Neuronal stem cell (in vitro differentiated cells): ENCODE results near the gene BLACAT1.
A peak's percentile ranks its signal among the peaks of the same experiment; 100 is the strongest.
"Not testable (repeated sequence)": the region's sequence is repeated elsewhere in the genome, so short reads cannot be mapped to it uniquely, and the experiment has no call there.

Source experiments
- DNase-seq: peaks from one replicate; pipeline ENCODE4 v3.0.0-alpha.2; 2013; ENCODE audit warnings: low spot score
- H2AFZ ChIP-seq: one replicate; pipeline ENCODE4 v1.6.1; 2013; ENCODE audit warnings: mild to moderate bottlenecking, low read length, inconsistent platforms
- H2AK5ac ChIP-seq: 2 replicates; pipeline ENCODE4 v1.6.1; 2013; ENCODE audit warnings: low read depth, mild to moderate bottlenecking, inconsistent platforms, low read length, moderate library complexity, mixed read lengths
- H2BK120ac ChIP-seq: 2 replicates; pipeline ENCODE4 v1.6.1; 2013; ENCODE audit warnings: low read depth, mild to moderate bottlenecking, inconsistent platforms, low read length, moderate library complexity, mixed read lengths
- H2BK12ac ChIP-seq: one replicate; pipeline ENCODE4 v1.6.1; 2013; ENCODE audit warnings: low read length, inconsistent platforms
- H2BK15ac ChIP-seq: 2 replicates; pipeline ENCODE4 v1.6.1; 2013; ENCODE audit warnings: mild to moderate bottlenecking, low read length, inconsistent platforms, mixed read lengths
- H2BK5ac ChIP-seq: one replicate; pipeline ENCODE4 v1.6.1; 2013; ENCODE audit warnings: inconsistent platforms, mild to moderate bottlenecking, low read length, moderate library complexity
- H3K14ac ChIP-seq: one replicate; pipeline ENCODE4 v1.6.1; 2013; ENCODE audit warnings: low read length, inconsistent platforms
- H3K18ac ChIP-seq: 2 replicates; pipeline ENCODE4 v1.6.1; 2013; ENCODE audit warnings: low read length, inconsistent platforms
- H3K23ac ChIP-seq: 2 replicates; pipeline ENCODE4 v1.6.1; 2013; ENCODE audit warnings: low read depth, mild to moderate bottlenecking, mixed read lengths, low read length, inconsistent platforms; ENCODE audit not compliant: poor library complexity
- H3K27ac ChIP-seq: replicated peaks from 3 replicates; pipeline ENCODE4 v1.5.1; 2013; ENCODE audit warnings: low read length, inconsistent platforms
- H3K27me3 ChIP-seq, 3 experiments: 2 replicates each; pipeline ENCODE4 v1.6.1; 2013; ENCODE audit warnings: low read length in 3 of 3, mild to moderate bottlenecking in 2 of 3, inconsistent platforms in 1 of 3, low read depth in 1 of 3, mixed read lengths in 1 of 3, moderate library complexity in 1 of 3; ENCODE audit not compliant: control insufficient read depth in 3 of 3, insufficient read depth in 3 of 3
- H3K36me3 ChIP-seq, 2 donors: replicated peaks in 1 of 2; 2 replicates each; pipeline ENCODE4 v1.6.1; 2013; ENCODE audit warnings: low read length in 2 of 2; ENCODE audit not compliant: control insufficient read depth in 2 of 2, insufficient read depth in 2 of 2
- H3K4ac ChIP-seq: 2 replicates; pipeline ENCODE4 v1.6.1; 2013; ENCODE audit warnings: inconsistent platforms, mild to moderate bottlenecking, low read length, moderate library complexity
- H3K4me1 ChIP-seq, 2 donors: 1 replicate in 1 of 2; 2 replicates in 1 of 2; pipeline ENCODE4 v1.6.1; 2013; ENCODE audit warnings: low read length in 2 of 2, low read depth in 1 of 2; ENCODE audit not compliant: control insufficient read depth in 2 of 2, insufficient read depth in 1 of 2
- H3K4me2 ChIP-seq: one replicate; pipeline ENCODE4 v1.6.1; 2013; ENCODE audit warnings: mild to moderate bottlenecking, low read length, inconsistent platforms; ENCODE audit not compliant: insufficient read depth, poor library complexity, severe bottlenecking
- H3K4me3 ChIP-seq, 2 donors: 2 replicates each; pipeline ENCODE4 v1.5.1; 2013; ENCODE audit warnings: low read length in 2 of 2, mild to moderate bottlenecking in 2 of 2, inconsistent platforms in 1 of 2, moderate library complexity in 1 of 2
- H3K79me1 ChIP-seq: one replicate; pipeline ENCODE4 v1.6.1; 2013; ENCODE audit warnings: low read depth, mild to moderate bottlenecking, inconsistent platforms, low read length, moderate library complexity
- H3K9ac ChIP-seq: one replicate; pipeline ENCODE4 v1.6.1; 2013; ENCODE audit warnings: mild to moderate bottlenecking, low read depth, low read length, inconsistent platforms; ENCODE audit not compliant: poor library complexity
- H3K9me3 ChIP-seq, 2 donors: replicated peaks in 1 of 2; 2 replicates each; pipeline versions ENCODE3 to v1.6.1; 2013; ENCODE audit warnings: low read length in 2 of 2, mild to moderate bottlenecking in 2 of 2, inconsistent platforms in 1 of 2, low read depth in 1 of 2, mixed read lengths in 1 of 2, moderate library complexity in 1 of 2; ENCODE audit not compliant: control insufficient read depth in 2 of 2, insufficient read depth in 1 of 2
- H4K8ac ChIP-seq: one replicate; pipeline ENCODE4 v1.6.1; 2013; ENCODE audit warnings: low read depth, mild to moderate bottlenecking, inconsistent platforms, low read length, moderate library complexity
- H4K91ac ChIP-seq: one replicate; pipeline ENCODE4 v1.6.1; 2013; ENCODE audit warnings: low read length, low read depth, mild to moderate bottlenecking, inconsistent platforms; ENCODE audit not compliant: poor library complexity
- WGBS, 2 donors: extraction: QIAGEN DNeasy Blood & Tissue Kit; methylation state at CpG; one replicate each; pipeline ENCODE4 v1.1.7; 2013; ENCODE audit warnings: missing lambda C conversion rate in 2 of 2, mixed read lengths in 1 of 2; ENCODE audit not compliant: insufficient read length in 2 of 2, insufficient replicate concordance in 1 of 2; ENCODE audit errors: extremely low coverage in 2 of 2; 5-methylcytosine and 5-hydroxymethylcytosine counted together

Gene BLACAT1

DNA sequence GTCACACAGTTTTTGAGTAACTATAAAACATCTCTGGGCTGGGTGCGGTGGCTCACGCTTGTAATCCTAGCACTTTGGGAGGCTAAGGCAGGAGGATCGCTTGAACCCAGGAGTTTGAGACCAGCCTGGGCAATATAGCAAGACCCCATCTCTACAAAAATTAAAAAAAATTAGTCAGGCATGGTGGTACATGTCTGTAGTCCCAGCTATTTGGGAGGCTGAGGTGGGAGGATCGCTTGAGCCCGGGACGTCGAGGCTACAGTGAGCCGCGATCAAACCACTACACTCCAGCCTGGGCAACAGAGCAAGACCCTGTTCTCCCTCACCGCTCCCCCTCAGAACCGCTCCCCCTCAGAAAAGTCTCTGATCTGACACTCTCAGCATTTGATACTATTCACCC, 26.7 kb upstream of the BLACAT1 start:
- not testable (repeated sequence) for H3K14ac ChIP-seq
- WGBS, 2 donors, result no CpG with 5 or more reads among the region's 11 CpGs

GRCh38 chr1:205481629-205482151, 25.8 kb upstream of the BLACAT1 start:
- DNase-seq, result no peak
- H2BK12ac ChIP-seq, result no peak overlapping the region

More for the DNA sequence above, 26.7 kb upstream of the BLACAT1 start:
- H2AFZ ChIP-seq, DNase-seq, H2BK12ac ChIP-seq, H3K9ac ChIP-seq, H2BK5ac ChIP-seq, H3K27ac ChIP-seq, H2BK15ac ChIP-seq, H3K18ac ChIP-seq, H3K4me3 ChIP-seq, H3K4ac ChIP-seq, H3K4me2 ChIP-seq, H3K9me3 ChIP-seq, H3K36me3 ChIP-seq, H4K8ac ChIP-seq, H2BK120ac ChIP-seq, H4K91ac ChIP-seq, H3K79me1 ChIP-seq, H3K23ac ChIP-seq, H2AK5ac ChIP-seq: not testable (repeated sequence)
- Histone ChIP-seq H3K4me1 (peaks cover 0 to 19% of the 10 kb centered on the region in 2 donors), H3K27me3 (peaks cover 0 to 41% (median 0%) of the 10 kb centered on the region in 3 experiments)

GRCh38 chr1:205481218-205481617, 25.4 kb upstream of the BLACAT1 start:
- peak overlapping the region; percentile 96 for H2BK15ac ChIP-seq
- no peak overlapping the region for H3K23ac ChIP-seq
- H3K9ac ChIP-seq, result no peak overlapping the region
- H4K91ac ChIP-seq, result no peak overlapping the region
- no peak overlapping the region for H2BK120ac ChIP-seq
- H3K79me1 ChIP-seq, result peaks cover 2% of the 10 kb centered on the region
- H3K4me1 ChIP-seq, result peaks cover 0 to 23% of the 10 kb centered on the region in 2 donors
- peak overlapping the region; percentile 1 for H3K18ac ChIP-seq
- peak overlapping the region in 1 of 2 donors; percentile 0 for H3K4me3 ChIP-seq
- H4K8ac ChIP-seq, result no peak overlapping the region
- no peaks in the 10 kb centered on the region for H3K9me3 ChIP-seq
- H2AK5ac ChIP-seq, result peak overlapping the region; percentile 40
- no peak overlapping the region for H3K14ac ChIP-seq
- H2BK12ac ChIP-seq, result peak overlapping the region; percentile 91
- no peak overlapping the region for H3K27ac ChIP-seq
- no peak for DNase-seq
- no peak overlapping the region for H2AFZ ChIP-seq
- peak overlapping the region; percentile 69 for H2BK5ac ChIP-seq
- peaks cover 0 to 2% of the 10 kb centered on the region in 2 donors for H3K36me3 ChIP-seq
- H3K4me2 ChIP-seq, result no peak overlapping the region
- WGBS, 2 donors, result no CpG with 5 or more reads among the region's 11 CpGs
- peaks cover 0 to 41% (median 0%) of the 10 kb centered on the region in 3 experiments for H3K27me3 ChIP-seq
- H3K4ac ChIP-seq, result no peak overlapping the region

More at GRCh38 chr1:205481629-205482151, 25.8 kb upstream of the BLACAT1 start:
- Histone ChIP-seq H3K27me3 (peaks cover 0 to 41% (median 0%) of the 10 kb centered on the region in 3 experiments), H4K91ac (no peak overlapping the region), H3K4me2 (no peak overlapping the region), H3K27ac (no peak overlapping the region), H3K9me3 (no peaks in the 10 kb centered on the region), H3K23ac (no peak overlapping the region), H2AK5ac (peak overlapping the region; percentile 42), H4K8ac (no peak overlapping the region), H2AFZ (no peak overlapping the region), H3K18ac (peak overlapping the region; percentile 22), H2BK15ac (peak overlapping the region; percentile 8), H2BK5ac (peak overlapping the region; percentile 69), H3K4ac (no peak overlapping the region), H3K36me3 (peaks cover 0 to 1% of the 10 kb centered on the region in 2 donors), H3K4me1 (peaks cover 0 to 23% of the 10 kb centered on the region in 2 donors), H2BK120ac (no peak overlapping the region), H3K9ac (no peak overlapping the region), H3K4me3 (peak overlapping the region in 1 of 2 donors; percentile 0), H3K14ac (no peak overlapping the region), H3K79me1 (peaks cover 1% of the 10 kb centered on the region)
- no CpG with 5 or more reads among the region's 15 CpGs for WGBS, 2 donors

- Histone ChIP-seq H3K4me1 (peaks cover 0 to 23% of the 10 kb centered on the region in 2 donors), H3K4ac (no peak overlapping the region), H2BK120ac (no peak overlapping the region), H3K79me1 (peaks cover 2% of the 10 kb centered on the region), H2AK5ac (peak overlapping the region; percentile 40), H2BK5ac (peak overlapping the region; percentile 69), H3K27ac (no peak overlapping the region), H3K36me3 (peaks cover 0 to 2% of the 10 kb centered on the region in 2 donors), H4K8ac (no peak overlapping the region), H3K9ac (no peak overlapping the region), H3K9me3 (no peaks in the 10 kb centered on the region), H3K4me2 (no peak overlapping the region), H2BK15ac (peak overlapping the region; percentile 96), H3K4me3 (no peak overlapping the region), H3K14ac (no peak overlapping the region), H2AFZ (no peak overlapping the region), H3K27me3 (peaks cover 0 to 36% (median 0%) of the 10 kb centered on the region in 3 experiments), H2BK12ac (no peak overlapping the region), H4K91ac (peak overlapping the region; percentile 33), H3K23ac (no peak overlapping the region), H3K18ac (peak overlapping the region; percentile 20)
- DNase-seq, result no peak
- WGBS, 2 donors, result no CpG with 5 or more reads among the region's 17 CpGs
Observed at GRCh38 chr1:205480349-205480985, 24.6 kb upstream of the BLACAT1 start.
